A673 (cell line): ENCODE data around the gene CLEC17A.

Source experiments
- EZH2 ChIP-seq: fragments of 200-600 bp; sonication (generic); IDR thresholded peaks from 2 replicates; pipeline ENCODE4 v1.6.1; 2017; ENCODE audit warnings: borderline replicate concordance, low read depth, mild to moderate bottlenecking, mixed read lengths, antibody characterized with exemption, low read length; ENCODE audit not compliant: poor library complexity, severe bottlenecking
- TF ChIP-seq, protein P1 (sequence below): fragments of 300-800, 200-600 bp; sonication (generic); conservative IDR thresholded peaks from 2 replicates; pipeline ENCODE4 v1.5.1; 2017; ENCODE audit warnings: low read depth, mild to moderate bottlenecking, antibody characterized with exemption, low read length, moderate library complexity, mixed read lengths

- TF ChIP-seq, protein P1, sequence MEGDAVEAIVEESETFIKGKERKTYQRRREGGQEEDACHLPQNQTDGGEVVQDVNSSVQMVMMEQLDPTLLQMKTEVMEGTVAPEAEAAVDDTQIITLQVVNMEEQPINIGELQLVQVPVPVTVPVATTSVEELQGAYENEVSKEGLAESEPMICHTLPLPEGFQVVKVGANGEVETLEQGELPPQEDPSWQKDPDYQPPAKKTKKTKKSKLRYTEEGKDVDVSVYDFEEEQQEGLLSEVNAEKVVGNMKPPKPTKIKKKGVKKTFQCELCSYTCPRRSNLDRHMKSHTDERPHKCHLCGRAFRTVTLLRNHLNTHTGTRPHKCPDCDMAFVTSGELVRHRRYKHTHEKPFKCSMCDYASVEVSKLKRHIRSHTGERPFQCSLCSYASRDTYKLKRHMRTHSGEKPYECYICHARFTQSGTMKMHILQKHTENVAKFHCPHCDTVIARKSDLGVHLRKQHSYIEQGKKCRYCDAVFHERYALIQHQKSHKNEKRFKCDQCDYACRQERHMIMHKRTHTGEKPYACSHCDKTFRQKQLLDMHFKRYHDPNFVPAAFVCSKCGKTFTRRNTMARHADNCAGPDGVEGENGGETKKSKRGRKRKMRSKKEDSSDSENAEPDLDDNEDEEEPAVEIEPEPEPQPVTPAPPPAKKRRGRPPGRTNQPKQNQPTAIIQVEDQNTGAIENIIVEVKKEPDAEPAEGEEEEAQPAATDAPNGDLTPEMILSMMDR, result no peak
- TF ChIP-seq EZH2, result no peak
Observed at GRCh38 chr19:14629557-14629956, 46.7 kb downstream of the CLEC17A start.
